Trophoblast cell (in vitro differentiated cells and primary cell): ENCODE measurements around the gene PADI1.

Experiments
- DNase-seq, 2 donors: peaks; one replicate each; pipeline ENCODE4 v3.0.0-alpha.2; 2016
- H2AFZ ChIP-seq: 2 replicates; pipeline ENCODE4 v1.6.1; 2013; ENCODE audit warnings: low read length, moderate library complexity, mild to moderate bottlenecking; ENCODE audit not compliant: insufficient read depth, poor library complexity
- H2AK5ac ChIP-seq: 2 replicates; pipeline ENCODE4 v1.6.1; 2013; ENCODE audit warnings: mild to moderate bottlenecking, low read length
- H2BK120ac ChIP-seq: 2 replicates; pipeline ENCODE4 v1.6.1; 2013; ENCODE audit warnings: low read length, mild to moderate bottlenecking, moderate library complexity; ENCODE audit not compliant: insufficient read depth, poor library complexity
- H2BK12ac ChIP-seq: 2 replicates; pipeline ENCODE4 v1.6.1; 2013; ENCODE audit warnings: mild to moderate bottlenecking, low read length, moderate library complexity
- H2BK5ac ChIP-seq: 2 replicates; pipeline ENCODE4 v1.6.1; 2013; ENCODE audit warnings: low read length, low read depth, moderate library complexity, mild to moderate bottlenecking; ENCODE audit not compliant: poor library complexity
- H3K14ac ChIP-seq: 2 replicates; pipeline ENCODE4 v1.6.1; 2013; ENCODE audit warnings: mild to moderate bottlenecking, low read length
- H3K18ac ChIP-seq: 2 replicates; pipeline ENCODE4 v1.6.1; 2013; ENCODE audit warnings: mild to moderate bottlenecking, low read length
- H3K23ac ChIP-seq: 2 replicates; pipeline ENCODE4 v1.6.1; 2013; ENCODE audit warnings: low read length
- H3K27ac ChIP-seq: 2 replicates; pipeline ENCODE4 v1.5.1; 2013; ENCODE audit warnings: low read depth, mild to moderate bottlenecking, inconsistent platforms, low read length, moderate library complexity
- H3K27me3 ChIP-seq: 2 replicates; pipeline ENCODE4 v1.6.1; 2013; ENCODE audit warnings: inconsistent platforms, mild to moderate bottlenecking, low read length, moderate library complexity; ENCODE audit not compliant: insufficient read depth
- H3K36me3 ChIP-seq, 2 experiments: 1 replicate in 1 of 2; 2 replicates in 1 of 2; pipeline ENCODE4 v1.6.1; 2013; ENCODE audit warnings: low read length in 2 of 2, mild to moderate bottlenecking in 2 of 2, moderate library complexity in 1 of 2; ENCODE audit not compliant: insufficient read depth in 2 of 2, control insufficient read depth in 1 of 2
- H3K4ac ChIP-seq: 2 replicates; pipeline ENCODE4 v1.6.1; 2013; ENCODE audit warnings: low read depth, mild to moderate bottlenecking, low read length, moderate library complexity
- H3K4me1 ChIP-seq, 2 experiments: 1 replicate in 1 of 2; 2 replicates in 1 of 2; pipeline ENCODE4 v1.6.1; 2013; ENCODE audit warnings: low read length in 2 of 2, mild to moderate bottlenecking in 2 of 2, moderate library complexity in 1 of 2; ENCODE audit not compliant: insufficient read depth in 2 of 2, control insufficient read depth in 1 of 2
- H3K4me2 ChIP-seq: 2 replicates; pipeline ENCODE4 v1.6.1; 2013; ENCODE audit warnings: inconsistent platforms, mild to moderate bottlenecking, low read length, moderate library complexity
- H3K4me3 ChIP-seq: 2 replicates; pipeline ENCODE4 v1.5.1; 2013; ENCODE audit warnings: mild to moderate bottlenecking, low read depth, low read length, inconsistent platforms
- H3K79me1 ChIP-seq: one replicate; pipeline ENCODE4 v1.6.1; 2013; ENCODE audit warnings: low read length
- H3K79me2 ChIP-seq: 2 replicates; pipeline ENCODE4 v1.6.1; 2013; ENCODE audit warnings: low read length, mild to moderate bottlenecking; ENCODE audit not compliant: control insufficient read depth, insufficient read depth, poor library complexity
- H3K9ac ChIP-seq: 2 replicates; pipeline ENCODE4 v1.6.1; 2013; ENCODE audit warnings: mild to moderate bottlenecking, low read length
- H3K9me3 ChIP-seq: 2 replicates; pipeline ENCODE4 v1.6.1; 2013; ENCODE audit warnings: low read depth, mild to moderate bottlenecking, control low read depth, inconsistent platforms, low read length; ENCODE audit not compliant: insufficient read depth
- H4K12ac ChIP-seq: 2 replicates; pipeline ENCODE4 v1.6.1; 2013; ENCODE audit warnings: low read depth, mild to moderate bottlenecking, low read length, moderate library complexity
- H4K8ac ChIP-seq: 2 replicates; pipeline ENCODE4 v1.6.1; 2013; ENCODE audit warnings: low read depth, mild to moderate bottlenecking, low read length, moderate library complexity
- H4K91ac ChIP-seq: one replicate; pipeline ENCODE4 v1.6.1; 2013; ENCODE audit warnings: low read depth, mild to moderate bottlenecking, low read length, moderate library complexity
- WGBS: extraction: QIAGEN DNeasy Blood & Tissue Kit; methylation state at CpG from one replicate; pipeline ENCODE4 v1.1.7; 2013; ENCODE audit warnings: missing lambda C conversion rate; ENCODE audit not compliant: insufficient read length, insufficient coverage; ENCODE audit errors: extremely low coverage; 5-methylcytosine and 5-hydroxymethylcytosine counted together

The PADI1 gene

DNA sequence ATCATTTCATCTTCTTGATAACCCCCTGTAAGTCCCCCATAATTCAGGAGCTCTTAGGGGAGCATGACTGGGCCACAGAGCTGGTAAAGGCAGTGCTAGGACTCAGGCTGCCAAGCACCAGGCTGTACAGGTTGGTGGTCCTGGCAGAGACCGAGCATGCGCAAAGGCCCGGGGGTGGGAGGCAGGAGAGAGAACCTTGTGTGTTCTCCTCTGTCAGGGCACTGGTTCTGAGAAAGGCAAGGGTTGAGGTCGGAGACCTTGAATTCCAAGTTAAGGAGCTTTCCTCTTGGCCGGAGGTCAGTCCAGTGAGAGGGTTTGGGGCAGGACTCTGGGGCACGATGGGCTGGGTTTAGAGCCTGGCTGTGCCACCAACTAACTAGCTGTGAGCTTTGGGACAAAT lies 67.1 kb downstream of the PADI1 start:
- Histone ChIP-seq H2BK120ac (no peak overlapping the region), H2BK5ac (no peak overlapping the region), H3K36me3 (no peaks in the 10 kb centered on the region), H4K12ac (no peak overlapping the region), H3K27ac (no peak overlapping the region), H3K4me3 (no peak overlapping the region), H2AK5ac (no peak overlapping the region), H4K91ac (no peak overlapping the region), H3K14ac (no peak overlapping the region), H3K9me3 (no peaks in the 10 kb centered on the region), H3K18ac (no peak overlapping the region), H3K23ac (no peak overlapping the region), H3K4ac (no peak overlapping the region), H3K4me2 (no peak overlapping the region), H2BK12ac (no peak overlapping the region), H3K79me1 (no peaks in the 10 kb centered on the region), H2AFZ (no peak overlapping the region), H3K27me3 (no peaks in the 10 kb centered on the region), H4K8ac (no peak overlapping the region), H3K9ac (no peak overlapping the region), H3K4me1 (no peaks in the 10 kb centered on the region), H3K79me2 (no peaks in the 10 kb centered on the region)
- no peak for DNase-seq
- WGBS = no CpG with 5 or more reads among the region's 6 CpGs

DNA sequence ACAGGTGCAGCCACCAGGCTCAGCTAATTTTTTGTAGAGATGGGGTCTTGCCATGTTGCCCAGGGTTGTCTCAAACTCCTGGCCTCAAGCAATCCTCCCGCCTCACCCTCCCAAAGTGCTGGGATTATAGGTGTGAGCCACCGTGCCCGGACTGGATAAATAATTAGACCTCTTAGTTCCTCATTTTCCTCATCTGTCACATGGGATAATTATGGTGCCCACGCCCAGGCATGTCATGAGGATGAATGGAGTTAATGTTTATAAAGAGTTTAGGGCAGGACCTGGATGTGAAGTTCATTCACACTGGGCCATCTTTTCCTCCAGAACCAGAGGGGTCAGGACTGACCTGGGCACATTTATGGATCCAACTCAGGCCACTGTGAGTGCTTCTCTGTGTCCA lies 67.7 kb downstream of the PADI1 start:
- no peak for DNase-seq
- Histone ChIP-seq H3K4me1 (no peaks in the 10 kb centered on the region), H3K18ac (no peak overlapping the region), H3K4me2 (no peak overlapping the region), H4K12ac (no peak overlapping the region), H3K14ac (no peak overlapping the region), H3K79me2 (no peaks in the 10 kb centered on the region), H3K27ac (no peak overlapping the region), H2BK12ac (no peak overlapping the region), H2AK5ac (no peak overlapping the region), H2BK5ac (no peak overlapping the region), H3K9me3 (no peaks in the 10 kb centered on the region), H3K23ac (no peak overlapping the region), H4K91ac (no peak overlapping the region), H4K8ac (no peak overlapping the region), H2AFZ (no peak overlapping the region), H3K79me1 (no peaks in the 10 kb centered on the region), H2BK120ac (no peak overlapping the region), H3K9ac (no peak overlapping the region), H3K4me3 (peak overlapping the region; percentile 2), H3K36me3 (no peaks in the 10 kb centered on the region), H3K4ac (no peak overlapping the region), H3K27me3 (no peaks in the 10 kb centered on the region)
- WGBS = no CpG with 5 or more reads among the region's 4 CpGs

DNA sequence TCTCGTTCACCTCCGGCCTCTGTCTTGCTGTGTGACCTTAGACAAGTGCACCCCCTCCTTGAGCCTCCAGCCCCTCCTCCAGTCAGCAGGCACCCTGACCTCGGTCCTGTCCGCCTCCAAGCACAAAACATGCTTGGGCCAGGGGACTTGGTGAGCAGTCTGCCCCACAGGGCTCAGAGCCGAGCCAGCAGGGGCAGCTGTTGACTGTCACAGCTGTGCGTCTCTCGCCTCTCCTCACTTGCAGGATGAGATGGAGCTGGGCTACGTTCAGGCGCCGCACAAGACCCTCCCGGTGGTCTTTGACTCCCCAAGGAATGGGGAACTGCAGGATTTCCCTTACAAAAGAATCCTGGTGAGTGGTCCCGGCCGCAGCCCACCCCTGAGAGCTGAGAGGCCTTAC lies 68.2 kb downstream of the PADI1 start:
- Histone ChIP-seq H3K27me3 (no peaks in the 10 kb centered on the region), H3K4ac (no peak overlapping the region), H2BK120ac (no peak overlapping the region), H2BK5ac (no peak overlapping the region), H3K9me3 (no peaks in the 10 kb centered on the region), H3K23ac (no peak overlapping the region), H3K4me2 (no peak overlapping the region), H3K79me2 (no peaks in the 10 kb centered on the region), H3K4me3 (peak overlapping the region; percentile 2), H3K14ac (no peak overlapping the region), H3K36me3 (no peaks in the 10 kb centered on the region), H4K12ac (no peak overlapping the region), H3K4me1 (no peaks in the 10 kb centered on the region), H2BK12ac (no peak overlapping the region), H3K9ac (no peak overlapping the region), H3K27ac (no peak overlapping the region), H3K18ac (no peak overlapping the region), H4K8ac (no peak overlapping the region), H4K91ac (no peak overlapping the region), H3K79me1 (no peaks in the 10 kb centered on the region), H2AFZ (no peak overlapping the region), H2AK5ac (no peak overlapping the region)
- DNase-seq = no peak
- no CpG with 5 or more reads among the region's 13 CpGs for whole genome bisulfite sequencing

DNA sequence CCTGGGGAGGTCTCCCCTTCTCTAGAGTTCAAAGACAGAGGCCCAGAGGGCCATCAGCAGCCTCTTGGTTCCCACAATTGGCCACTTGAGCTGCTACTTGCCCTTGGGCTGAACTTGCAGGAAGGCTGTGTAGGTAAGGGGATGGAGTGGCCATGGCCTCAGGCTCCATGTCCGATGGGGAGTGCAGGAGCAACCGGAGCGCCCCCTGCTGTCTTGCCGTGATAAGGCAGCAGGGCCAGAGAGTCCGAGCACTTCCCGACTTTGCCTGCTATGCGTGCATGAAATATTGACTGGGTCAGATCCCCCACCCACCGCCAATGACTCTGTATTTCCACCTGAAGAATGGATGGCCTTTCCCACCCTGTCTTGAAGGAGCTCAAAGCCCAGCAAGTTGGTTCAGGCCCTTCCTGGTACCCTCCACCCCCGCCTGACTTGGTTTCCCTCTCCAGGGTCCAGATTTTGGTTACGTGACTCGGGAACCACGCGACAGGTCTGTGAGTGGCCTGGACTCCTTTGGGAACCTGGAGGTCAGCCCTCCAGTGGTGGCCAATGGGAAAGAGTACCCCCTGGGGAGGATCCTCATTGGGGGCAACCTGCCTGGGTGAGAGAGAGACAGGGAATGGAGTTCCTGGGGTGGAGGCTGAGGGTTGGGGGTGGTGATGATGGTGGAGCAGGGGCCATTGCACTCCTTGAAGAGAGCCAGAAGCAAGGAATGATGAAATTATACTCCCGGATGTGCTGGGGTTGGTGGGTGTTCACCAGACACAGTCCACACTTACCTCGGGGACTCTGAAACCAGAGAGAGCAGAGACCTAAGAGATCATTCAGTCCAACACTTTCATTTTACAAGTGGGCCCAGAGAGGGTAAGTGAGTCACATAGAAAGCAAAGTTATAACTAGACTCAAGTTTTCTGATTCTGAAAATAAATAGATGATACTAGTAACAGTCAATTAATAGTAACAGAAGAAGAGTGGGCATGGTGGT lies 69.5 kb downstream of the PADI1 start:
- no peaks in the 10 kb centered on the region for H3K9me3 ChIP-seq

More for the DNA sequence above, 69.5 kb downstream of the PADI1 start:
- no peak overlapping the region for H3K4me3 ChIP-seq
- H3K79me2 ChIP-seq = no peaks in the 10 kb centered on the region
- H3K4me1 ChIP-seq = no peaks in the 10 kb centered on the region
- no peak overlapping the region for H3K14ac ChIP-seq
- DNase-seq = peak; percentile 47 to 81
- no peak overlapping the region for H3K23ac ChIP-seq
- no peaks in the 10 kb centered on the region for H3K36me3 ChIP-seq
- H3K4me2 ChIP-seq = no peak overlapping the region
- no peak overlapping the region for H3K4ac ChIP-seq
- WGBS = no CpG with 5 or more reads among the region's 15 CpGs
- no peak overlapping the region for H4K12ac ChIP-seq
- H2AK5ac ChIP-seq = no peak overlapping the region
- no peaks in the 10 kb centered on the region for H3K27me3 ChIP-seq
- H4K91ac ChIP-seq = no peak overlapping the region
- no peak overlapping the region for H3K18ac ChIP-seq
- no peak overlapping the region for H2AFZ ChIP-seq
- H2BK12ac ChIP-seq = no peak overlapping the region
- no peak overlapping the region for H4K8ac ChIP-seq
- H3K27ac ChIP-seq = no peak overlapping the region
- no peaks in the 10 kb centered on the region for H3K79me1 ChIP-seq
- H2BK120ac ChIP-seq = no peak overlapping the region
- no peak overlapping the region for H2BK5ac ChIP-seq
- H3K9ac ChIP-seq = no peak overlapping the region
